ENCODE measurements around the gene PRSS38. TPM values are rescaled to one million over a fixed set of nuclear protein-coding genes. Genes with fewer than 3 reads are reported as not detected.

The PRSS38 gene
- total and polyA plus RNA-seq, 2 donors (not counting 3 experiments of a cell fraction or from before 2014, with no cell fraction given): not detected

DNA sequence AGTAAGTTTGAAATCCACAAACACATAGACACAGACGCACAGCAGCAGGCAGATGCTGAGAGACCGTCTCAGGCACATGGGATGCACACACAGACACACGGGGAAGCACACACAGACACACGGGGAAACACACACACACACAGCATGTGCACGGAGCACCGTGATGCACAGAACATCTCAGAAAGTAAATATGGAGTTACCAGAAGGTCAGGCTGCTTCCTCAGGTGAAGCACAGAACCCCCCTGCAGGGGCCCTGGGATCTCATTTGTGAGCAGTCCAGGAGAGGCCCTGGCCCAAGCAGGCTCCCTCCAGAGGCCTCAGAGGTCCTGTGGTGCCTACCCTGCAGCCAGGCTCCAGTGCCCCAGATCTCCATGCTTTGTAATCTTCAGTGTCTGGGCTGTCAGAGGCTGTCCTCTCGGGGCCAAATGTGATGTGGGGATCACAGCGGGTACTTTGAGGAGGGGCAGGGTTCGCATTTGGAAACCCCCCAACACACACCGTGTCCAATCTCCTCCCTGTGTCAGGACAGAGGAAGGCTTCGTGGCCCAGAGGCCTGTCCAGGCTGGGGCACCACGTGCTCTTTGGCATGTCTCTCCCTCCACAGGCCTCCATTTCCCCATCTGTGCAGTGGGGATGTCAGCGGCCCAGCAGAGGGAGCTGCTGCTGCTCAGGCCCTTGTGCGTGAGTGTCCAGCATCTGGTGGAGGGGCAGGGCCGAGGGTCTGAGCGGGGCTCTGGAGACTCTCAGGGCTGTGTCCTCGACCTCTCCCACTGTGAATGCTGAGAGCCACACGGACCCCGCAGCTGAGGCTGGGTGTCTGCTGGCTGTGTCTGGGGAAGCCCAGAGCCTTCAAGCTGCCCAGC is 23.0 kb upstream of the PRSS38 start:
- CTCF ChIA-PET: no interaction called here
- Histone ChIP-seq H4K20me1 (replicated peaks; ENCODE audit: control insufficient read depth, extremely low read depth, insufficient read depth, low read length) (no peaks in the 10 kb centered on the region), H3K9me1 (replicated peaks; ENCODE audit: control insufficient read depth, extremely low read depth, insufficient read depth, low read length) (no peaks in the 10 kb centered on the region), H3K4me1 (ENCODE audit: control insufficient read depth, extremely low read depth, insufficient read depth, low read length) (peaks cover 9% of the 10 kb centered on the region), H3K27ac (ENCODE audit: insufficient read depth, low read depth, low read length) (no peak overlapping the region), H3K4me2 (ENCODE audit: insufficient read depth, low read length) (no peak overlapping the region), H3K36me3 (ENCODE audit: control insufficient read depth in 2 of 2, extremely low read depth in 1 of 2, insufficient read depth in 2 of 2, low read length in 2 of 2) (no peaks in the 10 kb centered on the region), H3K27me3 (ENCODE audit: control insufficient read depth in 2 of 2, insufficient read depth in 2 of 2, low read length in 2 of 2) (no peaks in the 10 kb centered on the region), H3K79me2 (ENCODE audit: control insufficient read depth, insufficient read depth, low read length) (no peaks in the 10 kb centered on the region), H3K4me3 (replicated peaks in 1 of 3; ENCODE audit: insufficient read depth in 1 of 3, low read depth in 1 of 3, low read length in 3 of 3) (no peak overlapping the region), H3K9ac (replicated peaks; ENCODE audit: extremely low read depth, insufficient read depth, low read length) (no peak overlapping the region), H2AFZ (ENCODE audit: low read depth, low read length) (no peak overlapping the region), H3K9me3 (replicated peaks; ENCODE audit: control insufficient read depth, insufficient read depth, low read length) (no peaks in the 10 kb centered on the region)
- TF ChIP-seq, protein P1, sequence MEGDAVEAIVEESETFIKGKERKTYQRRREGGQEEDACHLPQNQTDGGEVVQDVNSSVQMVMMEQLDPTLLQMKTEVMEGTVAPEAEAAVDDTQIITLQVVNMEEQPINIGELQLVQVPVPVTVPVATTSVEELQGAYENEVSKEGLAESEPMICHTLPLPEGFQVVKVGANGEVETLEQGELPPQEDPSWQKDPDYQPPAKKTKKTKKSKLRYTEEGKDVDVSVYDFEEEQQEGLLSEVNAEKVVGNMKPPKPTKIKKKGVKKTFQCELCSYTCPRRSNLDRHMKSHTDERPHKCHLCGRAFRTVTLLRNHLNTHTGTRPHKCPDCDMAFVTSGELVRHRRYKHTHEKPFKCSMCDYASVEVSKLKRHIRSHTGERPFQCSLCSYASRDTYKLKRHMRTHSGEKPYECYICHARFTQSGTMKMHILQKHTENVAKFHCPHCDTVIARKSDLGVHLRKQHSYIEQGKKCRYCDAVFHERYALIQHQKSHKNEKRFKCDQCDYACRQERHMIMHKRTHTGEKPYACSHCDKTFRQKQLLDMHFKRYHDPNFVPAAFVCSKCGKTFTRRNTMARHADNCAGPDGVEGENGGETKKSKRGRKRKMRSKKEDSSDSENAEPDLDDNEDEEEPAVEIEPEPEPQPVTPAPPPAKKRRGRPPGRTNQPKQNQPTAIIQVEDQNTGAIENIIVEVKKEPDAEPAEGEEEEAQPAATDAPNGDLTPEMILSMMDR (IDR thresholded peaks at IDR 0.05; ENCODE audit: extremely low read depth in 1 of 2, insufficient read depth in 1 of 2, low read depth in 1 of 2, low read length in 2 of 2): peak in 1 of 2 donors; percentile 4
- TF ChIP-seq FOS (IDR thresholded peaks at IDR 0.05; ENCODE audit: borderline replicate concordance, insufficient read depth, low read length): no peak
- TF ChIP-seq GATA2 (IDR thresholded peaks at IDR 0.05; ENCODE audit: insufficient read depth, insufficient read length, low read depth, low read length): no peak
- no peak for TF ChIP-seq POLR2A (IDR thresholded peaks at IDR 0.05; ENCODE audit: low read depth, low read length)
- TF ChIP-seq JUN (IDR thresholded peaks at IDR 0.05; ENCODE audit: borderline replicate concordance, insufficient read depth, insufficient read length, low read depth): no peak
- no peak for TF ChIP-seq MYC (IDR thresholded peaks at IDR 0.05; ENCODE audit: low read depth, low read length)
- no peak for TF ChIP-seq POLR2AphosphoS5 (IDR thresholded peaks at IDR 0.05; ENCODE audit: insufficient read depth, low read depth, low read length)
- DNase-seq (ENCODE audit: low read depth, low spot score): no peak
- intact Hi-C loops (cut with micrococcal nuclease): no loop called here
- dilution Hi-C loops (cut with MboI; ENCODE audit: extremely low pct_ligation_motif_present, low sequenced_read_pairs): no loop called here
- BruUV-seq (replicated peaks): no TSS peak
- POLR2A ChIA-PET: no interaction called here
- no peak for FAIRE-seq
